Stimulated activated CD4-positive, alpha-beta T cell treated with anti-CD3 and anti-CD28 coated beads, Interleukin-1b, Interleukin-23, amount 100 ng/mL, for 24 hours (primary cell): Measurements from ENCODE around the gene RHOXF1.
"Not testable (repeated sequence)": the region's sequence is repeated elsewhere in the genome, so short reads cannot be mapped to it uniquely, and the experiment has no call there.

ENCODE experiments used
- DNase-seq, 4 experiments: peaks; one replicate each; pipeline ENCODE4 v3.0.0-alpha.2; 2020; ENCODE audit warnings: low read depth in 4 of 4, low spot score in 1 of 4

The RHOXF1 gene, protein sequence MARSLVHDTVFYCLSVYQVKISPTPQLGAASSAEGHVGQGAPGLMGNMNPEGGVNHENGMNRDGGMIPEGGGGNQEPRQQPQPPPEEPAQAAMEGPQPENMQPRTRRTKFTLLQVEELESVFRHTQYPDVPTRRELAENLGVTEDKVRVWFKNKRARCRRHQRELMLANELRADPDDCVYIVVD

DNA sequence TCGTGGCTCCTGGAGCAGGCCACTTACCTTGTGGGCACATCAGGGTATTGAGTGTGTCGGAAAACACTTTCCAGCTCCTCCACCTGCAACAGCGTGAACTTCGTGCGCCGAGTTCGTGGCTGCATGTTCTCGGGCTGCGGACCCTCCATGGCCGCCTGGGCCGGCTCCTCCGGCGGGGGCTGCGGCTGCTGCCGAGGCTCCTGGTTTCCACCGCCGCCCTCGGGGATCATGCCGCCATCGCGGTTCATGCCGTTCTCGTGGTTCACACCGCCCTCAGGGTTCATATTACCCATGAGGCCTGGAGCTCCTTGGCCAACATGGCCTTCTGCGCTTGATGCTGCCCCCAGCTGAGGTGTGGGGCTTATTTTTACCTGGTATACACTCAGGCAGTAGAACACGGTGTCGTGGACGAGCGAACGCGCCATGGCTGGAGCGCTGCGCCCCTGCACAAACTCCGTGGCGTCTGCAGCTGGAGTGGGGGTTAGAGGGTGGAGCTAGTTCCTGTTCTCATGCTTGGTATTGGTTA is at the start of gene RHOXF1:
TSS of gene RHOXF1 (minus strand) at position 476 of the 526 bp plus-strand sequence. CDS start at position 425, 51 bp downstream.
- no peak for DNase-seq

DNA sequence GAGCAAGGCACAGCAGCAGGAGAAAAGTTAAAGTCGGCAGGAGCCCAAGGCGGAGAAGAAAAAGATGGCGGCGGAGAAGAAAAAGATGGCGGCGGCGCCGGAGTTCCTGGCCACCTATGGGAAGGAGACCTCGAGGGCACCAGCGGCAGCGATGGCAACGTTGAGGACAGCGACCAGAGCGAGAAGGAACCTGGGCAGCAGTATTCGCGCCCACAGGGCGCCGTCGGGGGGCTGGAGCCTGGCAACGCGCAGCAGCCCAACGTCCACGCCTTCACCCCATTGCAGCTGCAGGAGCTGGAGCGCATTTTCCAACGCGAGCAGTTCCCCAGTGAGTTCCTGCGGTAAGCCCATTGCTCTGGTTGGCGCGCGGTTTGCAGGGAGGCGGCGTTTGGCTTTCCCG is 43.4 kb upstream of the RHOXF1 start:
- not testable (repeated sequence) for DNase-seq

DNA sequence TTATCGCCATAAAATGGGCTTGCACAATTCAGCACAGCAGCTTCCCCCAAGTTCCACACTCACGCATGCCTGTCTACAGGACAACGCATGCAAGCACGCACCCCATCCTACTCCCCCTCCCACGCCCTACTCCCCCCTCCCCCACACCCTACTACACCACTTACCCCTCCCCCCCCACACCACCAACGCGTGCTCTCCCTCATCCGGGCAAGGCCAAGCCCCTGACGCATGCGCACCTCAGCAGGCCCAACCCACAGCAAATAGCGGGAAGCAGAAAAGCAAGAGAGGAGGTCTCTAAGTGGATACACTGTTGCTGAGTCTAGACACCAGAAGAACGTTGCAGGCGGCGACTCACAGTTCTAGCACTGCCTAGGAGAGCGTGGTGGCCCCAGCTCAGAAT is 42.6 kb upstream of the RHOXF1 start, which contains the start of gene RHOXF2:
TSS of gene RHOXF2 (plus strand) at position 301 of the 400 bp plus-strand sequence. CDS start 138 bp downstream, outside the sequence.
- DNase-seq: not testable (repeated sequence)

DNA sequence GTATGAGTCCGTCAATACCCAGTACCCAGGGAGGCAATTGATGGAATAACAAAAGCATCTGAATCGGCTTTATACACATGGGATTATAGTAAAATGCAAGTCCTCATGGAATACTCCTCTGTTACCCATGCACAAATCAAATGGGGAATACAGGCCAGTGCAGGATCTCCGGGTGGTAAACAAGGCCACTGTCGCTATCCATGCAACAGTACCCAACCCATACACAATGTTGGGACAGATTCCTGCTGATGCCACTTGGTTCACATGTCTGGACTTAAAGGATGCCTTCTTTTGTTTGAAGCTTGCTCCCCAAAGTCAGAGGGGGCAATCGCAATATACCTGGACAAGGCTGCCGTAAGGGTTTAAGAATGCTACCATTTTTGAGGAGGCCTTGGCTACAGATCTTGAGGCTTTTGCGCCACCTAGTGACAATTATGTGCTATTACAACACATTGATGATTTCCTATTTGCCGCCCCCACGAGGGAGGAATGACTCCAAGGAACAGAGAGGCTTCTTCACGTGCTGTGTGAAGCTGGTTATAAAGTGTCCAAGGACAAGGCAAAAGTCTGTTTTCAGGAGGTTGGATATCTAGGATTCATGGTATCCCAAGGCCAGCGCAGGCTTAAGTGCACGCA is 34.5 kb upstream of the RHOXF1 start:
- DNase-seq: not testable (repeated sequence)

DNA sequence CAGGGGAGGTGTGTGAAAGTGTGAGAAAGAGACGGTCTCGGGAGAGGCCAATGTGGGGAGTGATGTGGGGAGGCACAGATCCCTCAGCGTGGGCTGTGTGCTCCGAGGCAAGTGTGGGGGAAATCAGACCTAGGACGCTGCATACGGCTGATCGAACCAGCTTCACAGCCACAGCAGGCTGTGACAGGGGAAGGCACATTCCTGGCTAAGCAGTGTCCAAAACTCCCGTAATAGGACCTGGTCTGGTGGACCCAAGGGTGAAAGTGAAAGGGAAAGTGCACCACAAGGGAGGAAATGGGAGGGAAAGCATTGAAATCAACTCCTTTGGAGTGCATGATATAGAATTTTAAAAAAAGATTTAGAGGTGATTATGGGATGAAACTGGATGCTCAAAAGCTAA is 31.8 kb upstream of the RHOXF1 start:
- no peak for DNase-seq

DNA sequence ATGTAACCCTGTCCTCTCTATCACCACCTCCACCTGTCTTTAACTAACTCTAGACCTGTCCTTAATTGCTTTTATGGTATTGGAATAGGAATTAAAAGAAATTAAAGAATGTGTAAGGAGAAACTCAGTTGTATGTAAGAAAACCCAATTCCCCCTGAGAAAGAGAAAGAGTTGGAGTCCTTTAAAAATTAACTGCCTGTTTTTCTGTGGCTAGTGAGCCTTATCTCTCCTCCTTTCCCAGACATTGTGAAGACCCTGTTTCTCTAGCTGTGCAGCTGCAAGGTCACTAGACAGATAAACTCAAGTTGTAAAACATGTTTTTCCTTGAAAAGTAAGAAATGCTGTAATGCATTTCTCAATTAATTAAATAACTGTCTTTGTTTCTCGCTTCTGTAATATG is 30.6 kb upstream of the RHOXF1 start:
- DNase-seq: not testable (repeated sequence)

DNA sequence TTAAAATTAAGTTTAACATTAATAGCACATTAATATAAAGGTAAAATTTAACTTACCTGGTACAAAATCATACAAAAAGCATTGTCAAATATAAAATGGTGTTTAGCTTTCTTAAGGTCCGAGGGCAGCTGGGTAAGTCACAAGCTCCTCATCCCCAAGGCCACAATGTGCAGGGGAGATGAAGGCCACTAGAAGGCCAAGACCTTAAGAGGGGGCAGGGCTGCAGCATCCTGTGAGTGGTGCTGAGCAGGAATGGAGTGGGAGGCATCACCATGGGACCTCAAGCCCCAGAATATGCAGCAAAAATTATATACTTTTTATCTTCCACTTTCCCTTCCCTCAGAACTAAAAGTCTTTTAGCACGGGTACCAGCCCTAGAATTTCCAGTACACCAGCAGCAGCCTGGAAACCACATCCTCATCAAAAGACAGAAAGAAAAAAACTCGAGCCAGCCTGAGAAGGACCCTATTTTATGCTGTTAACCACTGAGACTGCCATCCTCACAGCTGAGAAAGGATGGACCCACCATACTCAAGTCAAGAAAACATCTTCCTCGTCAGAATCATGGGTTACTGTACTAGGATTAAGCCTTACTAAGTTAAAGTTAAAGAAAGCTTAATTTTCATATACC is 29.7 kb upstream of the RHOXF1 start:
- DNase-seq: no peak

DNA sequence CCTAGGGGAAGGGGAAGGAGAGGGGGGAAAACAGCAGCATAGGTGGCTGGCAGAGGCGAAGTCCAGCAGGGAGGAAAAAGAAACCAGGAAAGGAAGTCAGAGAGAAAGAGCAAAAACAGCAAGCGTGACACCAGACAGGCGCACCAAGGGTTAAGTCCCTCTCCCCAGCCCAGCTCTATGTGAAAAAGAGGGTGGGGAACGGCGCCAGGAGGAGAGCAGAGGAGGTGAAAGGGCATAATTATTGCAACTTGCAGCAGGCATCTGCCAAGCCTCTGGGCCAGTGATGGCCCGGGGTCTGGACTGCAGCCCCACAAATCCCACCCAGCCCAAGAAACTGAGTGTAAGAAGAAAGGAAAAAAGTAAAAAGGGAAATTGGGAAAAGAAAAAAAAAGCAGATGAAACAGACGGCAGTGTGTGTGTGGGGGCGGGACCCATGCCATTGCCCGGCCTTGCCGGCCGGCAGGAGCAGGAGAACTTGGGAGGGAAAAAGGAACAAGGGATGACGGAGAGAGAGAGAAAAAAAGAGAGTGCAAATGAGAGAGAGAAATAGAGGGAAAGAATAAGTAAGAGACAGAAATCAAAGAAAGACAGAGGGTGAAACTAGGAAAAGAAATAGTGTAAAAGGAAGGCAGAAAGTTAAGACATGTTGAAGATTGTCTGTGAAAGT is 28.6 kb upstream of the RHOXF1 start:
- DNase-seq: no peak

DNA sequence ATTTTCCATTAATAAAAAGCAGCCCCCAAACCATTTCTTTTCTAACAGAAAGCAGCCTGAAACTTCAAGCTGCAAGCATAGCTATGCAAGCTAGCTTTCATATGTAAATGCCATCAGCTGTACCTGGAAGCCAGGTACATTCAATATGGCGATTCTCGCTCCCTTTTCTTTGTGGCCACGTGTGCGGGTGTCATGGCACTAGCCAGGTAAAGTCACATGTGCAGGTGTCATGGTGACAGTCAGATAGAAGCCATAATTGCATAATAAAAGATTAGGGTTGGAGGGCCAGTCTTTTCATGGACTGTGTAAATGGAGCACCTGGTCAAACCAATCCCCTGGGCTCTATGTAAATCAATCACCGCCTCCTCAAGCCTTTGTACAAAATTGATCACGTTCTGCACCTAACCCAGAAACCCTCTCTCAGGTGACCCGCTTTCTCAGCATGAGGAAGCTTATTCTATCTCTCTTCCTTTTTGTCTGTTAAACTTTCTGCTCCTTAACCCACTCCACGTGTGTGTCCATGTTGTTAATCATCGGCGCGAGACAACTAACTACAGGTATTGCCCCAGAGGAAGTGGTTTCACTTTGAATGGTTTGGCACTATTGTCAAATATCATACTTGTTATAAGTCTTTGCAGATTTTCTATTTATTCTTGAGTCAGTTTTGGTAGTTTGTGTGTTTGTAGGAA is 24.7 kb upstream of the RHOXF1 start:
- DNase-seq: no peak

DNA sequence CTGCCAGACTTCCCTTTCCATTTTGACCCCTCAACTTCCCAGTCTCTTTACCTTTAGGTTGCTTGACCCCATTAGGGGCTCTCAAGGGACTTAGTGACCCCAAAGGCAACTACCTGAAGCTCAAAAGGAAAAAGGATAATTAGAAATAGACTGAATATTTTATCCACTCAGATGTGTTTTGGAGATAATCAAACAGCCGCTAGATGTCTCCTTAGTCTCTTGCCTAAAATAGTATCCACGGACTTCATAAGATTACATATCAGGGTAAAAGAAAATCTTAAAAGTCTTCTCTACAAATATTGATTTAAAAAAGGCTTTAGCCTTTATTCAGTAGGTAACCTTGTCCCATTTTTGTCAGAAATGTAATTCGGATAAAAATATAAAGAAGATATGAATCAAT is 21.7 kb upstream of the RHOXF1 start:
- no peak for DNase-seq

DNA sequence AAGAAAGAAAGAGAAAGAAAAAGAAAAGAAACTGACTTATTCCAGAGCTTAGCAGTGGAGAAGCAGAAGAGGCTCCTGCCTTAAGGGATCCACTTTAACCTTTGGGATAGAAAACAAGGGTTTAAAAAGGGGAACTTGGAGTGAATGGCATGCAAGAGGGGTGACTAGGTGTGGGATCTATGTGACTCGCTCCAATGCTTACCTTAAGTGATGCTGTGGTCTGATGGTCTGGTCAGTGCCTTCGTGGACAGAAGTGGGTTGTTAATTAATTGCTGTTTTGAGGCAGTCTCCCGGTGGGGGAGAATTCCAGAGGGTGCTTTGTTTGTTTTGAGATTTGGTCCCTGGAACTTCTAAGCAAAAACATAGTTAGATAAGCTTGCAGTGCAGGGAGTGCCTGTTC is 21.1 kb upstream of the RHOXF1 start:
- no peak for DNase-seq

DNA sequence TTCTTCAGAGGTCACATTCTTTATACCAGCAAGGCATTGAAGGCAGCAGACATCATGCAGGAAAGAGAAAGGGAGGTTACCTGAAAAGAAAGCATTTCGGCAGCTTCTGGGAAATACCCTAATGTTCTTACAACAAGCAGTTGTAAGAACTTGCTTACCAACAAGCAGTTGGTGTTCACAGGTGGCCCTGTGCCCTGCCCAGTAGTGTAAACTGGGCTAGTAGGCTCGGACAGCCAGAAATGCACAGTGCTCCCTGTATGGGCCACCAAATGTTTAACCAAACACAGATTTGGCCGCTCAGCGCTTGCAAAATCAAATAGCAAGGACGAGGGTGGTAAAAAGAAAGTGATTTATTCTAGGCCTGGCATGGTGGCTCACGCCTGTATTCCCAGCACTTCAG is 20.4 kb upstream of the RHOXF1 start:
- DNase-seq: no peak

DNA sequence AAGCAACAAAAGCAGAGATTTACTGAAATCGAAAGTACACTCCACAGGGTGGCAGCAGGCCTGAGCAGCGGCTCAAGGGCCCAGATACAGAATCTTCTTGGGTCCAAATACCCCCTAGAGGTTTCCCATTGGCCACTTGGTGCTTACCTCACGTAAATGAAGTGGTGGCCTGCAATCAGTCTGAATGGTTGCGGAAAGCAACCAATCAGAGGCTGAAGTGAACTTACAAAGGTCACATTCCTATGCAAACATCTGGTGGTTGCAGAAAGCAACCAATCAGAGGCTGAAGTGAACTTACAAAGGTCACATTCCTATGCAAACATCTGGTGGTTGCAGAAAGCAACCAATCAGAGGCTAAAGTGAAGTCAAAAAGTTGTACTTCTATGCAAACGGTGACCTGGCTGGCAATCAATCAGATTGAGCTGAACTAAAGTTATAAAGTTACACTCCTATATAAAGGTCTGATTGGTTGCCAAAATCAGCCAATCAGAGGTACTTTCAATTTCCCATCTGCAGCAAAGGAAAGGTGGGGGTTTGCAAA is 12.7 kb upstream of the RHOXF1 start:
- DNase-seq: not testable (repeated sequence)

DNA sequence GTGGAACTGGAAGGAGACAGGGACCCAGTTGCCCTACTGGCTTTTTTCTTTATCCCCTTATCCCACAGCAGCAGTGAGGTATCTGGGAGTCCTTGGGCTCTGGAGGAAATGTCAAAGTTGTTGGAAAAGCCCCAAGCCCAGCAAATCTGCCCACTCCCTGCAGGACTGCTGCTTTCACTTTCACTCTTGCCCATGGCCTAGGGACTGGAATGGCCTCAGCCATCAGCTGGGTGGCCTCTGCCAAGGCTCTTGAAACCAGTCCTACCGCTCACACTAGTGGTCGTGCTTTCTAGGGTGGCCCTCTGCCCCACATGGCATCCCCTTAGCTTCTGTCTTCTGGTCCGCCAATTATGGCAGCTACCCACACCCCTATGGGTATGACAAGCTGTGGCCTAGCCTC is 9.7 kb upstream of the RHOXF1 start:
- no peak for DNase-seq

DNA sequence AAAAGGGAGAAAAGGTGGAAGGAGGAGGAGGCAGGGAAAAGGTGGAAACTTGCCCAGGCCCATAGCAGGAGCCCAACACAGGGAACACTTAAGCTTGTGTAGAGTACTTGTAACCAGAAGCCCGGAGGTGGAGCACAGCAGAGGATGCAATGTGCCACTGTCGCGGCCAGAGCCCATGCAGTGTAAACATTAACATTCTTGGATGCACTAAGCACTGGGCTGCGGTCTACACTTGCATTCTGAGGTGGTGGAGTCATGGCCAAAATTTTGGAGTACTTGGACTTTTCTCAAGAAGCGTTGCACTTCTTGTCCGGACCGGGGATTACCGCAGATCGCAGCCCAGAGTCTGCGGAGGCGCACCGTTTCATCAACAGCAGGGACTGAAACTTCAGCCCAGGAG is 4.5 kb upstream of the RHOXF1 start:
- no peak for DNase-seq

DNA sequence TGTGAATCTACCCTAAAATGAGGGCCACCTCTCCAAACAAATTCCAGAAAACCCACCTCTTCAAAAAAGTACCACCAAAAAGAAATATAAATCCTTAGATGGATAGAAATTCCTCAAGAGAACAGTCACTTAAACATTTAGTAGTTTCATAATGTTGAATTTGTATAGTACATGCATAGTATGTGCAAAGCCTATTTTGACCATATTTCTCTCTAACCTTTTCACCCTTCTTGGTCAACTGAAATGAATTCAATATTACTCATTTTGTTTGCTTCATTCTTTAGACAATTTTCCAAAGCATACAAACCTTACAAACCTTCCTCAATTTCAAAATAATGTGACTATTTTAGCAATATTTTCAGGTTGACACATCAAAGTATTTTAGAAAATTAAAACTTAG is 4.1 kb downstream of the RHOXF1 start:
- no peak for DNase-seq

DNA sequence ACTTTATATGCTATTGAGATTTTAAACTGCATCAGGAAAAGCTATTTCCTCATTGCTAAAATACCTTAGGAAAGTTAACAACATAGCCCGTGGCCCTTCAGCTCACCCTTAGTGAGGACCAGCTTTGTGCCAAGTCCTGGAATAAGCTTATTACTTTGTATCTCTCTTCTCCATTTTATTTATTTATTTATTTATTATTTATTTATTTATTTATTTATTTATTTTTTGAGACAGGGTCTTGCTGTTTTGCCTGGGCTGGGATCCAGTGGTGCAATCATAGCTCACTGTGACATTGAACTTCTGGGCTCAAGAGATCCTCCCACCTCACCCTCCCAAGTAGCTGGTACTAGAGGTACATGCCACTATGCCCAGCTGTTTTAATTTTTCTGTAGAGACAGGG is 6.3 kb downstream of the RHOXF1 start:
- DNase-seq: no peak

DNA sequence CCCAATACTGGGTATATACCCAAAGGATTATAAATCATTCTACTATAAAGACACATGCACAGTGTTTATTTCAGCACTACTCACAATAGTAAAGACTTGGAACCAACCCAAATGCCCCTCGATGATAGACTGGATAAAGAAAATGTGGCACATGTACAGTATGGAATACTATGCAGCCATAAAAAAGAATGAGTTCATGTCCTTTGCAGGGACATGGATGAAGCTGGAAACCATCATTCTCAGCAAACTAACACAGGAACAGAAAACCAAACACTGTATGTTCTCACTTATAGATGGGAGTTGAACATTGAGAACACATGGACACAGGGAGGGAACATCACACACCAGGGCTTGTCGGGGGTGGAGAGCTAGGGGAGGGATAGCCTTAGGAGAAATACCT is 11.0 kb downstream of the RHOXF1 start:
- not testable (repeated sequence) for DNase-seq

DNA sequence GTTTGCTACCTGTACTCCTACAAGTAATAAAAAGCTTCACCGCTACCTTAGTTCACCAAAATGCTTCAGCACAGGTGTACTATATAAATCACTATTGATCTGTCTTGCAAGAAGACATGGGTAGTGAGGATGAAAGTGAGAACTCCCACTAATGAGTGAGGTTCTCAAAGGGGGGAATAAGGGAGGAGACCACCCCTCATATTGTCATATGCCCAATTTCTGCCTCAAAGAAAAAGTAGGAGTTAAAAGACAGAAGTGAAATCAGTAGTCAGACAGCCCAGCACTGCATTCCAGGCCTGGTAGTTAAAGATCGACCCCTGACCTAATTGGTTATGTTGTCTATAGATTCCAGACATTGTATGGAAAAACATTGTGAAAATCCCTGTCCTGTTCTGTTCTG is 14.7 kb downstream of the RHOXF1 start:
- DNase-seq: not testable (repeated sequence)

DNA sequence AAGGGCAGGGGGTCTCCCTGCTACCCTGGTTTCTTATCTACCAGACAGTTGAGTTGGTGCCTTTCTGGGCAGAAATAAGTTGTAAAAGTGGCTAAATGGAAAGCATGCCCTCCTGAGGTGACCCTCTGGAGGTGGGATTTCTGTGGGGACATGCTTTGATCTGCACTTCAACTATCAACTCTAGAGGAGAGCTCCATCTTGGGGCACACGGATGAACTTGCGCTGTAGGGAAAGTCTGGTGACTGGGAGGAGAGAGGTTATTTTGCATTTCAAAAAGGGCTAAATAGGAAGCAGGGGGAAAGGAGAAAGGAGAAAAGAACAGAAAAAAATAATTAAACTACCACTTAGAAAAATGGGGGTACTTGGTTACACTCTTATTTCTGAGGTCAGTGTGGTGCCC is 25.5 kb downstream of the RHOXF1 start:
- DNase-seq: no peak
